Measurements from ENCODE around the gene PKDCC. TPM values are rescaled to one million over a fixed set of nuclear protein-coding genes. Genes with fewer than 3 reads are reported as not detected.

Gene PKDCC
- polyA plus RNA-seq, 1 donor (not counting 4 experiments of a cell fraction or from before 2014, with no cell fraction given) = not detected

- Histone ChIP-seq H3K27me3 (ENCODE audit: control insufficient read depth, extremely low read depth, insufficient read depth, low read length) (no peaks in the 10 kb centered on the region), H3K9me3 (ENCODE audit: control insufficient read depth, low read depth, low read length) (no peaks in the 10 kb centered on the region), H3K9me1 (ENCODE audit: control insufficient read depth, extremely low read depth, insufficient read depth, low read length) (no peaks in the 10 kb centered on the region), H3K9ac (ENCODE audit: control insufficient read depth, extremely low read depth, insufficient read depth, low read length) (no peak overlapping the region), H3K79me2 (ENCODE audit: control insufficient read depth, insufficient read depth, low read length) (no peaks in the 10 kb centered on the region), H2AFZ (ENCODE audit: control insufficient read depth, low read length) (no peak overlapping the region), H4K20me1 (ENCODE audit: control insufficient read depth, extremely low read depth, insufficient read depth, low read length) (no peaks in the 10 kb centered on the region), H3K27ac (ENCODE audit: control insufficient read depth, insufficient read depth, low read length) (no peak overlapping the region), H3K4me2 (ENCODE audit: control insufficient read depth, extremely low read depth, insufficient read depth, low read depth, low read length) (no peak overlapping the region), H3K36me3 (ENCODE audit: control insufficient read depth in 2 of 2, extremely low read depth in 1 of 2, insufficient read depth in 2 of 2, low read length in 2 of 2) (no peaks in the 10 kb centered on the region), H3K4me3 (ENCODE audit: control insufficient read depth in 2 of 3, extremely low read depth in 1 of 3, insufficient read depth in 2 of 3, low read depth in 1 of 3, low read length in 3 of 3) (no peak overlapping the region), H3K4me1 (ENCODE audit: control insufficient read depth, extremely low read depth, insufficient read depth, low read length) (no peaks in the 10 kb centered on the region)
- FAIRE-seq (no peak), DNase-seq (ENCODE audit: low read depth, low spot score) (no peak)
- dilution Hi-C loops (cut with MboI; ENCODE audit: extremely low pct_ligation_motif_present, low sequenced_read_pairs) = no loop called here
- TF ChIP-seq CTCF (optimal IDR thresholded peaks at IDR 0.05 in 1 of 3, IDR thresholded peaks at IDR 0.05 in 1 of 3, conservative IDR thresholded peaks at IDR 0.05 in 1 of 3; ENCODE audit: extremely low read depth in 1 of 3, insufficient read depth in 2 of 3, low read length in 3 of 3) = no peak
- no peak for TF ChIP-seq EZH2 (IDR thresholded peaks at IDR 0.05; ENCODE audit: low read length)
Observed at GRCh38 chr2:42008241-42008921, 39.4 kb upstream of the PKDCC start.

DNA sequence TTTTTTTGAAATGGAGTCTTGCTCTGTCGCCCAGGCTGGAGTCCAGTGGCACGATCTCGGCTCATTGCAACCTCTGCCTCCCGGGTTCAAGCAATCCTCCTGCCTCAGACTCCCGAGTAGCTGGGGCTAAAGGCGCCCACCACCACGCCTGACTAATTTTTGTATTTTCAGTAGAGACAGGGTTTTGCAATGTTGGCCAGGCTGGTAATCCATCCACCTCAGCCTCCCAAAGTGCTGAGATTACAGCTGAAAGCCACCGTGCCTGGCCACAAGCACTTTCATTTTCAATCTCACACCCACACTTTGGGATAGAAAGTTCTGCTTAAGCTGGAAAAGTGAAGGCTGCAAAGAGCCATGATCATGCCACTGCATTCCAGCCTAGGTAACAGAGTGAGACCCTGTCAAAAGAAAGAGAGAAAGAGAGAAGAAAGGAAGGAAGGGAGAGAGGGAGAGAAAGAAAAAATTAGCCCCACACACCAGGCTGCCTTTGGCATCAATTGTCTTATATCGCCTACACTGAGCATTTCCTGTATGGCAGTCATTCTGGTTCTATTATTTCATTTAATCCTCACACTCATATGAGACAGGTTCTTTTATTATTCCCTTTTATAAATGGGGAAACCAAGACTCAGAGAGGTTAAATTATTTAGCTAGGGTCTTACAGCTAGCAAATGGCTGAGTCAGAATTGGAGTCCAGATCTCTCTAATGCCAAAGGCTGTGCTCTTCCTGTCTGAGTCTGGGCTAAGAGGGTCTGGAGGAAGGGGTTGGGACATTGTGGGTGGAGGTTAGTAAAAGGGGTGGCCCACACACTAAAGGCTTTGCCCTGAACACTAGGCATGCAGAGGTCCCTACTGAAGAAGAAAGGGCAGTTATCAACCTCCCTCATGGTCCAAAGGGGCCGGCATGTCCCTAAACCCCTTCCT, 37.9 kb upstream of the PKDCC start:
- no peak overlapping the region for H3K4me2 ChIP-seq (ENCODE audit: control insufficient read depth, extremely low read depth, insufficient read depth, low read depth, low read length)
- FAIRE-seq (no peak), DNase-seq (ENCODE audit: low read depth, low spot score) (no peak)
- TF ChIP-seq EZH2 (IDR thresholded peaks at IDR 0.05; ENCODE audit: low read length) (no peak), CTCF (optimal IDR thresholded peaks at IDR 0.05 in 1 of 3, IDR thresholded peaks at IDR 0.05 in 1 of 3, conservative IDR thresholded peaks at IDR 0.05 in 1 of 3; ENCODE audit: extremely low read depth in 1 of 3, insufficient read depth in 2 of 3, low read length in 3 of 3) (no peak)
- H3K27ac ChIP-seq (ENCODE audit: control insufficient read depth, insufficient read depth, low read length) = no peak overlapping the region
- H3K9me1 ChIP-seq (ENCODE audit: control insufficient read depth, extremely low read depth, insufficient read depth, low read length) = no peaks in the 10 kb centered on the region
- no peaks in the 10 kb centered on the region for H4K20me1 ChIP-seq (ENCODE audit: control insufficient read depth, extremely low read depth, insufficient read depth, low read length)
- H3K79me2 ChIP-seq (ENCODE audit: control insufficient read depth, insufficient read depth, low read length) = no peaks in the 10 kb centered on the region
- no peak overlapping the region for H3K4me3 ChIP-seq (ENCODE audit: control insufficient read depth in 2 of 3, extremely low read depth in 1 of 3, insufficient read depth in 2 of 3, low read depth in 1 of 3, low read length in 3 of 3)
- no peaks in the 10 kb centered on the region for H3K4me1 ChIP-seq (ENCODE audit: control insufficient read depth, extremely low read depth, insufficient read depth, low read length)
- no peak overlapping the region for H3K9ac ChIP-seq (ENCODE audit: control insufficient read depth, extremely low read depth, insufficient read depth, low read length)
- dilution Hi-C loops (cut with MboI; ENCODE audit: extremely low pct_ligation_motif_present, low sequenced_read_pairs) = no loop called here
- no peak overlapping the region for H2AFZ ChIP-seq (ENCODE audit: control insufficient read depth, low read length)
- H3K36me3 ChIP-seq (ENCODE audit: control insufficient read depth in 2 of 2, extremely low read depth in 1 of 2, insufficient read depth in 2 of 2, low read length in 2 of 2) = no peaks in the 10 kb centered on the region
- H3K9me3 ChIP-seq (ENCODE audit: control insufficient read depth, low read depth, low read length) = no peaks in the 10 kb centered on the region
- no peaks in the 10 kb centered on the region for H3K27me3 ChIP-seq (ENCODE audit: control insufficient read depth, extremely low read depth, insufficient read depth, low read length)

Data from keratinocyte (primary cell).